DND-41 (cell line): Measurements from ENCODE around the gene GDPD4.

Experiments used
- EZH2 ChIP-seq: IDR thresholded peaks from 3 replicates; pipeline ENCODE4 v1.6.1; 2012; ENCODE audit warnings: borderline replicate concordance, low read depth, mild to moderate bottlenecking, moderate library complexity, low read length, inconsistent platforms; ENCODE audit not compliant: severe bottlenecking
- TF ChIP-seq, protein P1 (sequence below): IDR thresholded peaks from 2 replicates; pipeline ENCODE4 v1.5.1; 2012; ENCODE audit warnings: borderline replicate concordance, low read length, moderate library complexity, mild to moderate bottlenecking; ENCODE audit not compliant: poor library complexity, severe bottlenecking; ENCODE audit errors: extremely low read depth

GRCh38 chr11:77193167-77193566, 108.3 kb downstream of the GDPD4 start:
- TF ChIP-seq, protein P1, sequence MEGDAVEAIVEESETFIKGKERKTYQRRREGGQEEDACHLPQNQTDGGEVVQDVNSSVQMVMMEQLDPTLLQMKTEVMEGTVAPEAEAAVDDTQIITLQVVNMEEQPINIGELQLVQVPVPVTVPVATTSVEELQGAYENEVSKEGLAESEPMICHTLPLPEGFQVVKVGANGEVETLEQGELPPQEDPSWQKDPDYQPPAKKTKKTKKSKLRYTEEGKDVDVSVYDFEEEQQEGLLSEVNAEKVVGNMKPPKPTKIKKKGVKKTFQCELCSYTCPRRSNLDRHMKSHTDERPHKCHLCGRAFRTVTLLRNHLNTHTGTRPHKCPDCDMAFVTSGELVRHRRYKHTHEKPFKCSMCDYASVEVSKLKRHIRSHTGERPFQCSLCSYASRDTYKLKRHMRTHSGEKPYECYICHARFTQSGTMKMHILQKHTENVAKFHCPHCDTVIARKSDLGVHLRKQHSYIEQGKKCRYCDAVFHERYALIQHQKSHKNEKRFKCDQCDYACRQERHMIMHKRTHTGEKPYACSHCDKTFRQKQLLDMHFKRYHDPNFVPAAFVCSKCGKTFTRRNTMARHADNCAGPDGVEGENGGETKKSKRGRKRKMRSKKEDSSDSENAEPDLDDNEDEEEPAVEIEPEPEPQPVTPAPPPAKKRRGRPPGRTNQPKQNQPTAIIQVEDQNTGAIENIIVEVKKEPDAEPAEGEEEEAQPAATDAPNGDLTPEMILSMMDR, result no peak
- no peak for TF ChIP-seq EZH2
